PC-3 (cell line): Measurements from ENCODE around the gene EXOC4. TPM values are rescaled to one million over a fixed set of nuclear protein-coding genes. Genes with fewer than 3 reads are reported as not detected.

Experiments used
- ATAC-seq: fragments of 200-7000 bp; cut with Tn5 transposase; 2 replicates; pipeline ENCODE4 v1.9.1; 2020; ENCODE audit warnings: mild to moderate bottlenecking, moderate library complexity
- BruUV-seq: library from RNA; stranded (reverse); fragments of 400-500 nt; replicated peaks from 2 replicates; lab custom pipeline; 2021; lab: Mats Ljungman, UMichigan
- CTCF ChIA-PET: fragments of 300-600 bp; sonication (Branson Sonifier 250); formaldehyde crosslinking; loops from one replicate; lab custom pipeline; 2022; ENCODE audit warnings: antibody characterized with exemption; lab: Charles Lee
- POLR2A ChIA-PET: fragments of 300-600 bp; sonication (Branson Sonifier 250); formaldehyde crosslinking; loops from one replicate; lab custom pipeline; 2022; ENCODE audit warnings: antibody characterized with exemption; ENCODE audit not compliant: unreplicated experiment; lab: Charles Lee
- DNase-seq: peaks from one replicate; pipeline ENCODE4 v3.0.0-alpha.2; 2015
- H2AFZ ChIP-seq: fragments of 300-600 bp; sonication (generic); 2 replicates; pipeline ENCODE4 v1.6.0; 2016; ENCODE audit warnings: antibody characterized with exemption, low read length
- H3F3A ChIP-seq: fragments of 300-600 bp; sonication (generic); one replicate; pipeline ENCODE4 v1.6.0; 2017; ENCODE audit warnings: antibody characterized with exemption, low read length, control low read depth, mild to moderate bottlenecking; ENCODE audit not compliant: unreplicated experiment
- H3K27ac ChIP-seq: fragments of 300-600 bp; sonication (generic); 2 replicates; pipeline ENCODE4 v1.5.1; 2016; ENCODE audit warnings: mild to moderate bottlenecking, low read length
- H3K27me3 ChIP-seq: fragments of 300-600 bp; sonication (generic); 2 replicates; pipeline ENCODE4 v1.6.1; 2016; ENCODE audit warnings: low read length, mixed read lengths
- H3K36me3 ChIP-seq: fragments of 300-600 bp; sonication (generic); 2 replicates; pipeline ENCODE4 v1.6.1; 2016; ENCODE audit warnings: low read depth, mixed run types, low read length, mixed read lengths
- H3K4me1 ChIP-seq: fragments of 300-600 bp; sonication (generic); 2 replicates; pipeline ENCODE4 v1.5.1; 2016; ENCODE audit warnings: low read length; ENCODE audit not compliant: insufficient read depth
- H3K4me2 ChIP-seq: fragments of 300-600 bp; sonication (generic); 2 replicates; pipeline ENCODE4 v1.6.0; 2016; ENCODE audit warnings: low read length
- H3K4me3 ChIP-seq: fragments of 300-600 bp; sonication (generic); 2 replicates; pipeline ENCODE4 v1.5.1; 2016; ENCODE audit warnings: mild to moderate bottlenecking, low read length, mixed read lengths
- H3K79me2 ChIP-seq: fragments of 300-600 bp; sonication (generic); 2 replicates; pipeline ENCODE4 v1.6.1; 2017; ENCODE audit warnings: low read length, mixed read lengths
- H3K9ac ChIP-seq: fragments of 300-600 bp; sonication (generic); 2 replicates; pipeline ENCODE4 v1.6.0; 2016; ENCODE audit warnings: mild to moderate bottlenecking, low read length
- H3K9me2 ChIP-seq: fragments of 300-600 bp; sonication (generic); replicated peaks from 2 replicates; pipeline ENCODE4 v1.6.1; 2016; ENCODE audit warnings: mixed run types, low read length, mixed read lengths
- H3K9me3 ChIP-seq: fragments of 300-600 bp; sonication (generic); 2 replicates; pipeline ENCODE4 v1.6.1; 2016; ENCODE audit warnings: low read length, mixed read lengths
- H4K20me1 ChIP-seq: fragments of 300-600 bp; sonication (generic); 2 replicates; pipeline ENCODE4 v1.6.1; 2016; ENCODE audit warnings: low read length, mixed read lengths
- EZH2 ChIP-seq: fragments of 300-600 bp; sonication (generic); IDR thresholded peaks from one replicate; pipeline ENCODE4 v1.6.1; 2017; ENCODE audit warnings: antibody characterized with exemption, mild to moderate bottlenecking, low read length; ENCODE audit not compliant: unreplicated experiment
- EZH2phosphoT487 ChIP-seq: fragments of 300-600 bp; sonication (generic); IDR thresholded peaks from 2 replicates; pipeline ENCODE4 v1.6.1; 2018; ENCODE audit warnings: mild to moderate bottlenecking, antibody characterized with exemption, low read length, borderline replicate concordance
- intact Hi-C: fragments of 100-400 bp; cut with micrococcal nuclease; formaldehyde crosslinking; loops from 2 replicates; pipeline ENCODE4 v1.9.0; 2023
- total RNA-seq: library from RNA; depleted of rRNA; stranded (reverse); fragments of >200 nt; gene quantifications from 2 replicates; pipeline ENCODE4 v1.2.3, GENCODE V29; 2014
- TF ChIP-seq, protein P1 (sequence below): fragments of 300-600 bp; sonication (generic); conservative IDR thresholded peaks from 2 replicates; pipeline ENCODE4 v1.5.1; 2017; ENCODE audit warnings: antibody characterized with exemption, low read depth, mild to moderate bottlenecking, low read length

EXOC4 gene
- total RNA-seq, 1 experiment from 2014 or later: 43.5 TPM

DNA sequence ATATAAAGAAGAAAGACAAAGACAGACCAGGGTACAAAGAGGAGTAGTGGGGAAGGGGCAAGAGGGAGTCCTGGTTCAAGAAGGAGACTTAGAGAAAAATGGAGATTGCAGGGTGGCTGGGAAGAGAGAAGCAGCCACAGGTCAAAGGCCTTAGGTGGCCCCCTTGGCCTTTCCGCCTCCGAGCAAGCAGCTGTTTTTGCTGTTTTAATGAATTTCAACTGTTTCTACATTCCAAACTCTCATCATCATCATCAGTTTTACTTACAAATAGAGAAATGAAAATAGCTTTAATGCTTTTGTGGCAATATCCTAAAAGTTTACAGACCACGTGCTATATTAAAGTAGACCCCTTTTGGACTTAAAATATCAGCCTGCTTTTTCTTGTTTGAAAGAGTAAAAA is 399.7 kb downstream of the EXOC4 start:
- no peak overlapping the region for H3K4me2 ChIP-seq
- H3K4me1 ChIP-seq: no peaks in the 10 kb centered on the region
- intact Hi-C loops: no loop called here
- POLR2A ChIA-PET: no interaction called here
- H3K4me3 ChIP-seq: no peak overlapping the region
- H3K9ac ChIP-seq: no peak overlapping the region
- TF ChIP-seq, protein P1, sequence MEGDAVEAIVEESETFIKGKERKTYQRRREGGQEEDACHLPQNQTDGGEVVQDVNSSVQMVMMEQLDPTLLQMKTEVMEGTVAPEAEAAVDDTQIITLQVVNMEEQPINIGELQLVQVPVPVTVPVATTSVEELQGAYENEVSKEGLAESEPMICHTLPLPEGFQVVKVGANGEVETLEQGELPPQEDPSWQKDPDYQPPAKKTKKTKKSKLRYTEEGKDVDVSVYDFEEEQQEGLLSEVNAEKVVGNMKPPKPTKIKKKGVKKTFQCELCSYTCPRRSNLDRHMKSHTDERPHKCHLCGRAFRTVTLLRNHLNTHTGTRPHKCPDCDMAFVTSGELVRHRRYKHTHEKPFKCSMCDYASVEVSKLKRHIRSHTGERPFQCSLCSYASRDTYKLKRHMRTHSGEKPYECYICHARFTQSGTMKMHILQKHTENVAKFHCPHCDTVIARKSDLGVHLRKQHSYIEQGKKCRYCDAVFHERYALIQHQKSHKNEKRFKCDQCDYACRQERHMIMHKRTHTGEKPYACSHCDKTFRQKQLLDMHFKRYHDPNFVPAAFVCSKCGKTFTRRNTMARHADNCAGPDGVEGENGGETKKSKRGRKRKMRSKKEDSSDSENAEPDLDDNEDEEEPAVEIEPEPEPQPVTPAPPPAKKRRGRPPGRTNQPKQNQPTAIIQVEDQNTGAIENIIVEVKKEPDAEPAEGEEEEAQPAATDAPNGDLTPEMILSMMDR: no peak
- TF ChIP-seq EZH2phosphoT487: no peak
- DNase-seq (no peak), ATAC-seq (no peak)
- H3K9me2 ChIP-seq: no peaks in the 10 kb centered on the region
- CTCF ChIA-PET: no interaction called here
- BruUV-seq: no TSS peak
- H3K79me2 ChIP-seq: no peaks in the 10 kb centered on the region
- H3K9me3 ChIP-seq: no peaks in the 10 kb centered on the region
- H4K20me1 ChIP-seq: no peaks in the 10 kb centered on the region
- H3K27me3 ChIP-seq: no peaks in the 10 kb centered on the region
- no peaks in the 10 kb centered on the region for H3K36me3 ChIP-seq
- no peak overlapping the region for H2AFZ ChIP-seq
- H3F3A ChIP-seq: no peaks in the 10 kb centered on the region
- H3K27ac ChIP-seq: no peak overlapping the region

DNA sequence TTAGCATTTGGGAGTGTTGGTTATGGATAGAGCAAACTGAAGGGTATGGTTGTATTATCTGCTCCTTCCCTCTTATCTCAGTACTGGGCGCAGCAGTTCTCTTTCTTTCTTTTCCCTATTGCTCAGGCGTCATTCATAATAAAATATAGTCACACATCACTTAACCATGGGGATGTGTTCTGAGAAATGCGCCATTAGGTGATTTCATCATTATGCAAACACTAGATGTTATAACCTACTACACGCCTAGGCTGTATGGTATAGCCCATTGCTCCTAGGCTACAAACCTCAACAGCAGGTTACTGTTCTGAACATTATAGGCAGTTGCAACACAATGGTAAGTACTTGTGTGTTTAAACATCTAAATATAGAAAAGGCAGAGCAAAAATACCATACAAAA is 401.7 kb downstream of the EXOC4 start:
- no peaks in the 10 kb centered on the region for H3K27me3 ChIP-seq

DNA sequence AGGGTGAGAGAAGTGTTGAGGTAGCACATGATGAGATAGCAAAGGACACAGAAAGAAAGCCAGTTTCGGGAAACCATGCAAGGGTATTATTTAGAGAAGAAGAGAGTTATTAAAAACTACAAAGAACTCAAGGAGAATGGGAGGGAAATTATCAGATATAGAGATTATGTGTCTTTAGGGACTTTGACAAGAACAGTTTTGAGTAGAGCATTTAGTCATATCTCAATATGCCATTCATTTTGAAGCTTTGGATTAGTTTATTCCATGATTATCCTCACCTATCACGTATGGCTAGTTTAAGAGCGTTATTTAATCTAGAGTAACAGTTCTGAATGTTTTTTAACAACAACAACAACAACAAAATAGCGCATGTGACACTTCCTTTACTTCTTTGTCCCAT is 409.4 kb downstream of the EXOC4 start:
- Histone ChIP-seq H3K27ac (no peak overlapping the region), H3K9me3 (no peaks in the 10 kb centered on the region), H3K9ac (no peak overlapping the region), H3K9me2 (no peaks in the 10 kb centered on the region), H3F3A (no peaks in the 10 kb centered on the region), H3K4me3 (no peak overlapping the region), H3K36me3 (no peaks in the 10 kb centered on the region), H2AFZ (no peak overlapping the region), H3K4me2 (no peak overlapping the region), H3K79me2 (no peaks in the 10 kb centered on the region), H3K27me3 (no peaks in the 10 kb centered on the region), H4K20me1 (no peaks in the 10 kb centered on the region), H3K4me1 (no peaks in the 10 kb centered on the region)
- ATAC-seq (no peak), DNase-seq (no peak)
- CTCF ChIA-PET: no interaction called here
- intact Hi-C loops: no loop called here
- TF ChIP-seq EZH2phosphoT487: no peak
- TF ChIP-seq, protein P1: no peak
- TF ChIP-seq EZH2: no peak
- POLR2A ChIA-PET: no interaction called here
- BruUV-seq: no TSS peak

More for the DNA sequence above, 401.7 kb downstream of the EXOC4 start:
- DNase-seq: no peak
- H3K4me2 ChIP-seq: no peak overlapping the region
- no peak overlapping the region for H3K9ac ChIP-seq
- H4K20me1 ChIP-seq: no peaks in the 10 kb centered on the region
- H3K4me1 ChIP-seq: no peaks in the 10 kb centered on the region
- intact Hi-C loops: no loop called here
- H3K9me2 ChIP-seq: no peaks in the 10 kb centered on the region
- no peaks in the 10 kb centered on the region for H3F3A ChIP-seq
- ChIA-PET CTCF (no interaction called here), POLR2A (no interaction called here)
- H3K9me3 ChIP-seq: no peaks in the 10 kb centered on the region
- TF ChIP-seq EZH2phosphoT487 (no peak), EZH2 (no peak)
- TF ChIP-seq, protein P1: no peak
- no peak overlapping the region for H2AFZ ChIP-seq
- H3K4me3 ChIP-seq: no peak overlapping the region
- H3K79me2 ChIP-seq: no peaks in the 10 kb centered on the region
- H3K36me3 ChIP-seq: no peaks in the 10 kb centered on the region
- no peak overlapping the region for H3K27ac ChIP-seq
- ATAC-seq: no peak
- no TSS peak for BruUV-seq
